Gastrocnemius medialis (tissue), 4 donors: Measurements from ENCODE around the gene TRIM44. TPM values are rescaled to one million over a fixed set of nuclear protein-coding genes. Genes with fewer than 3 reads are reported as not detected.

Source experiments
- ATAC-seq, 2 donors: fragments of 150-250 bp; one replicate each; pipeline ENCODE4 v1.9.1; 2016
- DNase-seq, 2 donors: peaks; one replicate each; pipeline ENCODE4 v3.0.0-alpha.2; 2019
- H3K27ac ChIP-seq, 4 donors: fragments of 200-600 bp; sonication (generic); 1 replicate in 1 of 4; 2 replicates in 3 of 4; pipeline ENCODE4 v1.5.1; 2016 to 2018; ENCODE audit warnings: mild to moderate bottlenecking in 2 of 4, moderate library complexity in 1 of 4
- H3K27me3 ChIP-seq, 3 donors: fragments of 200-600 bp; sonication (generic) in 2 of 3; 1 replicate in 1 of 3; 2 replicates in 2 of 3; pipeline versions ENCODE4 v1.5.1 to v1.6.0; 2016 to 2019; ENCODE audit warnings: mild to moderate bottlenecking in 1 of 3, moderate library complexity in 1 of 3
- H3K36me3 ChIP-seq, 2 donors: fragments of 200-600 bp; sonication (generic) in 1 of 2; one replicate each; pipeline ENCODE4 v1.5.1; 2017 to 2018
- H3K4me1 ChIP-seq, 2 donors: fragments of 200-600 bp; sonication (generic) in 1 of 2; one replicate each; pipeline ENCODE4 v1.5.1; 2016 to 2017; ENCODE audit warnings: mild to moderate bottlenecking in 2 of 2
- H3K4me3 ChIP-seq, 4 donors: fragments of 200-600 bp; sonication (generic) in 3 of 4; 1 replicate in 1 of 4; 2 replicates in 3 of 4; pipeline ENCODE4 v1.5.1; 2016 to 2019; ENCODE audit warnings: mild to moderate bottlenecking in 2 of 4
- H3K9me3 ChIP-seq, 3 donors: fragments of 200-600 bp; sonication (generic) in 2 of 3; 1 replicate in 1 of 3; 2 replicates in 2 of 3; pipeline ENCODE4 v1.5.1; 2016 to 2019
- CTCF ChIP-seq, 5 experiments: fragments of 450-650 bp in 3 of 5; fragments of 200-600 bp in 2 of 5; sonication (generic) in 2 of 5; IDR thresholded peaks in 4 of 5; conservative IDR thresholded peaks in 1 of 5; 1 replicate in 4 of 5; 2 replicates in 1 of 5; pipeline ENCODE4 v1.5.1; 2016 to 2019; ENCODE audit warnings: antibody characterized with exemption in 5 of 5, mild to moderate bottlenecking in 3 of 5, moderate library complexity in 3 of 5
- POLR2A ChIP-seq, 2 donors: fragments of 450-650 bp; IDR thresholded peaks; one replicate each; pipeline ENCODE4 v1.6.1; 2017; ENCODE audit warnings: antibody characterized with exemption in 2 of 2, mild to moderate bottlenecking in 2 of 2, moderate library complexity in 2 of 2
- in situ Hi-C, 4 donors: fragments of 200-750 bp; cut with MboI; loops; one replicate each; pipeline versions ENCODE4 v1.15.0 to v1.8.0; 2017; ENCODE audit warnings: low sequenced_read_pairs in 4 of 4
- intact Hi-C: fragments of 100-400 bp; cut with DNase I; formaldehyde crosslinking; loops from one replicate; pipeline ENCODE4 v1.15.1; 2023; ENCODE audit warnings: low total_unique reads
- total RNA-seq, 4 donors: library from RNA; depleted of rRNA; stranded (reverse); fragments of >200 nt; gene quantifications; one replicate each; pipeline versions ENCODE4 v1.1.0 to v1.2.3, GENCODE V29; 2016

The TRIM44 gene
- total RNA-seq, 4 donors from 2014 or later = 25.5 to 30.5 (median 26.2) TPM

GRCh38 chr11:35861191-35861590 is 198.6 kb downstream of the TRIM44 start:
- Histone ChIP-seq H3K4me1 (no peaks in the 10 kb centered on the region), H3K27ac (no peak overlapping the region), H3K27me3 (no peaks in the 10 kb centered on the region), H3K4me3 (no peak overlapping the region), H3K36me3 (no peaks in the 10 kb centered on the region), H3K9me3 (no peaks in the 10 kb centered on the region)
- intact Hi-C loops = no loop called here
- in situ Hi-C loops = no loop called here
- DNase-seq = no peak
- TF ChIP-seq POLR2A (IDR thresholded peaks at IDR 0.05) (no peak), CTCF (IDR thresholded peaks at IDR 0.05 in 4 of 5, conservative IDR thresholded peaks at IDR 0.05 in 1 of 5) (no peak)
- no peak for ATAC-seq

GRCh38 chr11:35862666-35863065 is 200.1 kb downstream of the TRIM44 start:
- ATAC-seq = no peak
- H3K9me3 ChIP-seq = peaks cover 0 to 5% (median 0%) of the 10 kb centered on the region in 3 donors
- DNase-seq = no peak
- in situ Hi-C loops (no loop called here), intact Hi-C loops (no loop called here)
- no peak overlapping the region for H3K27ac ChIP-seq
- H3K4me1 ChIP-seq = no peaks in the 10 kb centered on the region
- no peaks in the 10 kb centered on the region for H3K36me3 ChIP-seq
- TF ChIP-seq POLR2A (IDR thresholded peaks at IDR 0.05) (no peak), CTCF (IDR thresholded peaks at IDR 0.05 in 4 of 5, conservative IDR thresholded peaks at IDR 0.05 in 1 of 5) (no peak)
- no peaks in the 10 kb centered on the region for H3K27me3 ChIP-seq
- no peak overlapping the region for H3K4me3 ChIP-seq

GRCh38 chr11:35864131-35864530 is 201.6 kb downstream of the TRIM44 start:
- in situ Hi-C loops (no loop called here), intact Hi-C loops (no loop called here)
- DNase-seq (no peak), ATAC-seq (no peak)
- Histone ChIP-seq H3K4me3 (no peak overlapping the region), H3K9me3 (peaks cover 0 to 5% (median 2%) of the 10 kb centered on the region in 3 donors), H3K4me1 (no peaks in the 10 kb centered on the region), H3K36me3 (no peaks in the 10 kb centered on the region), H3K27me3 (no peaks in the 10 kb centered on the region), H3K27ac (no peak overlapping the region)
- TF ChIP-seq CTCF (IDR thresholded peaks at IDR 0.05 in 4 of 5, conservative IDR thresholded peaks at IDR 0.05 in 1 of 5) (no peak), POLR2A (IDR thresholded peaks at IDR 0.05) (no peak)

- no peak for TF ChIP-seq POLR2A (IDR thresholded peaks at IDR 0.05)
- no peak for TF ChIP-seq CTCF (IDR thresholded peaks at IDR 0.05 in 4 of 5, conservative IDR thresholded peaks at IDR 0.05 in 1 of 5)
These were observed 204.0 kb downstream of the TRIM44 start for GRCh38 chr11:35866601-35867000.

More at GRCh38 chr11:35866601-35867000, 204.0 kb downstream of the TRIM44 start:
- Histone ChIP-seq H3K4me1 (no peaks in the 10 kb centered on the region), H3K9me3 (peaks cover 0 to 5% (median 2%) of the 10 kb centered on the region in 3 donors), H3K4me3 (no peak overlapping the region), H3K36me3 (no peaks in the 10 kb centered on the region), H3K27me3 (no peaks in the 10 kb centered on the region), H3K27ac (no peak overlapping the region)
- ATAC-seq (no peak), DNase-seq (no peak)
- intact Hi-C loops (no loop called here), in situ Hi-C loops (no loop called here)

Other genes with a start within 250 kb of the TRIM44 start
- gene SLC1A2, start 243.2 kb upstream of the TRIM44 start, total RNA-seq = 1 to 10 TPM in 1 of 4 donors, under 1 TPM in 3; 0.15 to 1.1 (median 0.52) TPM
- gene PAMR1, start 137.2 kb upstream of the TRIM44 start, total RNA-seq = 1 to 10 TPM in 3 of 4 donors, under 1 TPM in 1; 0.49 to 3.2 (median 1.4) TPM
- gene FJX1, start 44.3 kb upstream of the TRIM44 start, total RNA-seq = 10 to 100 TPM in 1 of 4 donors, 1 to 10 TPM in 3; 1.5 to 10.8 (median 2.0) TPM